GM18873 (cell line): ENCODE data around the gene PTPN13.
"Not testable (repeated sequence)": the region's sequence is repeated elsewhere in the genome, so short reads cannot be mapped to it uniquely, and the experiment has no call there.

Source experiments
- ATAC-seq: cut with Tn5 transposase; IDR thresholded peaks from one replicate; pipeline ENCODE4 v1.9.1; 2021; ENCODE audit warnings: mild to moderate bottlenecking, moderate library complexity, moderate number of reproducible peaks; ENCODE audit not compliant: unreplicated experiment, low FRiP score

The PTPN13 gene

DNA sequence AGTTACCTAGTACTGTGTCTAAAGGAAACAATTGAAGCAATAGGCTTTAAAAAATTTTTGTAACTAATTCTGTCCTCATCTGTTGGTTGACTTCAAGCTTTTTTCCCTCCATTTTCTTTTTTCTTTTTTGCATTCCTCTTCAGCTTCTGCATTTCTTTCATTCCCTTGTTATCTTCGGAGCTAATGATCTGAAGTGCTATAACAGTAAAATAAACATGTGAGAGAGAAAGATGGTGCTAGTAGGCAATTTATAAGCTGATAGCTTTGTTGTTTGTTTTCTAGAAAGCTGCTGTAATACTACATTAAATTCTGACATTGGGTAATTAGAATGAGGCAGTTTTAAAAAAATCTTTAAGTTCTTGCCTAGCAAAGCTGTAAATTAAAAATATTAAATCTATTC is 37.1 kb downstream of the PTPN13 start:
- ATAC-seq: no peak

DNA sequence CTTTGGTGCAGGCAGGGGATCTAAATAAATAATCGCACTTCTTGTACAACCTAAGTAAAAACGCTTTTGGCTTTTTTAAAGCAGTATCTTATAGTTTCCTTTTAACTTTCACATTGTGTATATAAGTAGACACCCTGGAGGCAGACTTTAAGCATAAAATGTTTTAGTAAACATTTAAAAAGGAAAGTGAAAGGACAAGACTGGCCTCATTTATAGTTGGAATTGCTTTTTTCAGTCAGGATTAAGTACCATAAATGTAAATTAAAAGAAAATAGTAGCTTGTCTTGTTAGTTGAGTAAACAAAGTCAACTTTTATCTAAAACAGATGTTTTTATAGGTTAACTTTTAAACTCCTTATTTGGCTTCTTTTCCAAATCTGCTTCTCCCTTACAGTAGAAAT is 39.7 kb downstream of the PTPN13 start:
- ATAC-seq: no peak

DNA sequence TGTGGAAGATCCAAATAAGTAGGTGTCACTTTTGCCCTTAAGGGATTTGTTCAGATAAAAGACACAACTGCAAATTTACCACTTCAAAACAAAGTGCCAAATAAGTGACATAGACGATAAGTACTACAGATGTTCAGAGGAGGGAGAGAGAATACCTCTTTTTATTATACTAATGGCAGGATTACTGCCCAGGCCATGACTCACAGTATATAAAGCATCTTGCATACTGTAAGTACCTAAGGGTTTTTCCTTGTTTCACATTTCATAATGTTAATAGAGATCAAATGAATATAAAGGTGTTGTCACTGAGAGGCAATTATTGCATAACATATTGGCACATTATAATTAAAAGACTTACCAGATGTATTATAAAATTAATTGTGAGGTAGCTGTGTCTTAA is 46.4 kb downstream of the PTPN13 start:
- no peak for ATAC-seq

DNA sequence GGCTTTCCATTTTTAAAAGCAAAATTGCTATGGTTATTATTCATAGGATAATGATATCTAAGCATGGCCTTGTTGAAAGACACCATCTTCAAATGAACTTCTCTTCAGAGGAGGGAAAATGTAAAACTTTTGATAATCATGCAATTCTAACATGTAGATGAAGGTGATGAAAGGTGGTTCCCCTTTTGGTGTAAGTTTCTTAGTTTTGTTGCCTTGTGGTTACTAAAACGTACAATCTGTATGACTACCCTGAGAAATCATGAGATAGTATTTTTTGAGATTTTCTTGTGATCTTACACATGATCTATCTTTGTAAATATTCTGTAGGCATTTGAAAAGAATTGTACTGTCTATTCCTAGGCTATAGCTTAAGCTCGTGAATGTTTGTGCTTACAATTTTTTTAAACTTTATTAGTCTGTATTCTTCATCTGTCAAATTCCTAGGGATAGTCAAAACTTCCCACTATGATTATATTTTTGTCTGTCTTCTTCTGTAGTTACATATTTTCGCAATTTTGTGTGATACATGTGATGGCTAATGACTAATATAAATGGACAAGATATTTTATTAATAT is 47.5 kb downstream of the PTPN13 start:
- ATAC-seq: no peak

DNA sequence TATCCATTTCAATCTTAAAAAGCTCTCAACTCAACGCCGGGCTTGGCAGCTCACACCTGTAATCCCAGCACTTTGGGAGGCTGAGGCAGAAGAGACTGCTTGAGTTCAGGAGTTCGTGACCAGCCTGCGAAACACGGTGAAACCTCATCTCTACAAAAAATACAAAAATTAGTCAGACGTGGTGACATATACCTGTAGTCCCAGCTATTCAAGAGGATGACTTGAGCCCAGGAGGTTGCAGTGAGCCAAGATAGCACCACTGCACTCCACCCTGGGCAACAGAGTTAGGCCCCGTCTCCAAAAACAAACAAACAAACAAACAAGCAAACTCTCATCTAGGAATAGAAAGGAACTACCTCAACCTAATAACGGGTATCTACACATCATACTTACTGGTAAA is 50.8 kb downstream of the PTPN13 start:
- no peak for ATAC-seq

DNA sequence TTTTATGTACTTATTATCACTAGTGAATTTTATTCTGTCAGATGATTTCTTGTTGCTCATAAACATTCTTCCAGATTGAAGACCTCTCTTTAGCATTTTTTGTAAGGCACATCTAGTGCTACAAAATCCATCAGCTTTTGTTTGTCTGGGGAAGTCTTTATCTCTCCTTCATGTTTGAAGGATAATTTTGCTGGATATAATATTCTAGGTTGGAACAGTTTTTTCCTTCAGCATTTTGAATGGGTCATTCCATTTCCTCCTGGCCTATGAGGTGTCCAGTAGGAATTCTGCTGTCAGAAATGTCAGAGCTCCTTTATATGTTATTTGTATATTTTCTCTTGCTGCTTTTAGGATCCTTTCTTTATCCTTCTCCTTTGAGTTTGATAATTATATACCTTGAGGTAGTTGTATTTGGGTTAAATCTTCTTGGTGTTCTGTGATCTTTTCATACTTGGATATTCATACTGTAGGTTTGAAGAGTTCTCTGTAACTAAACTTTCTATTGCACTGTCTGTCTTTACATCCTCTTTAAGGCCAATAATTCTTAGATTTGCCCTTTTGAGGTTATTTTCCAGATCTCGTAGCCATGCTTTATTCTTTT is 58.3 kb downstream of the PTPN13 start:
- no peak for ATAC-seq

DNA sequence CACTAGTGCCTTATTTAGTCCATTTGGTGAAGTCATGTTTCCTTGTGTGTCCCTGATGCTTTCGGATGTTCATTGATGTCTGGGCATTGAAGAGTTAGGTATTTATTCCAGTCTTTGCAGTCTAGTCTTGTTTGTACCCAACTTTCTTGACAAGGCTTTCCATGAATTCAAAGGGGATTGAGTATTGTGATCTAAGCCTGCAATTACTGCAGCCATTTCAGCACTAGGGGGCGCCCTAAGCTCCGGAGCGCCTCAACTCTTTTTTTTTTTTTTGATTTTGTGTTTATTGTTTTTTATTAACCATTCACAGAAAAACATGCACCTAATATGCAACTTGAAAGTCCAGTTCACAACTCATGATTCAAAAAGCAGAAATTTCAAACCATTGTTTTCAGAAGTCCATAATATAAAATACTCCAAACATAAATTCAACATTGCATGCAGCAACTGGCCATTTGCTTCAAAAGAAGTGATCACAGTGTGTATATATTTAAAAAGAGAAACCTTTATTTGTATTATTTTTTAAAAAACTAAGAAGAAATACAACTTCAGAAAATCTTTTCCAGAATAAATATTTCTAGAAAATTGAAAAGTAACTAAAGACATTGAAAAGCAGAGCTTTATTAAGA is 59.2 kb downstream of the PTPN13 start:
- no peak for ATAC-seq

DNA sequence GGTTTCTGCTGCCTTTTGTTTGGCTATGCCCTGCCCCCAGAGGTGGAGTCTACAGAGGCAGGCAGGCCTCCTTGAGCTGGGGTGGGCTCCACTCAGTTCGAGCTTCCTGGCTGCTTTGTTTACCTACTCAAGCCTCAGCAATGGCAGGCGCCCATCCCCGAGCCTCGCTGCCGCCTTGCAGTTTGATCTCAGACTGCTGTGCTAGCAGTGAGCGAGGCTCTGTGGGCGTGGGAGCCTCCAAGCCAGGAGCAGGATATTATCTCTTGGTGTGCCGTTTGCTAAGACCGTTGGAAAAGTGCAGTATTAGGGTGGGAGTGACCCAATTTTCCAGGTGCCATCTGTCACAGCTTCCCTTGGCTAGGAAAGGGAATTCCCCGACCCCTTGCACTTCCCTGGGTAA is 62.7 kb downstream of the PTPN13 start:
- not testable (repeated sequence) for ATAC-seq

DNA sequence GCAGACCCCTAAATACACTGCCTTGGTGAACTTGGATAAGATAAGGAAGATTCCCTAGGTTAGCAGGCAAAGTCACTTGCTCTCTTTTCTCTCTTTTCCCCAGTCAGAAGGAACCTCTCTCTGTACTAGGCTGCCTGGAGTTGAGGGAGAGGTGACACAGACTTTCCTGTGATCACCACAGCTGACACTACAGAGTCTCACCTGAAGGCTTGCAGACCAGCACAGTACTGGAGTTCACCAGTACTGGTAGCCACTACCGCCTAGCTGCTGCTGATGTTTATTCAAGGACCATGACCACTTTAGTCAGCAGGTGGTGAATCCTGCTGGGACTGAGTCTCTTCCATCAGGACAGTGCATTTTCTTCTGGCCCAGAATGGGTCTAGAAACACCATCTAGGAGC is 63.3 kb downstream of the PTPN13 start:
- ATAC-seq: no peak

DNA sequence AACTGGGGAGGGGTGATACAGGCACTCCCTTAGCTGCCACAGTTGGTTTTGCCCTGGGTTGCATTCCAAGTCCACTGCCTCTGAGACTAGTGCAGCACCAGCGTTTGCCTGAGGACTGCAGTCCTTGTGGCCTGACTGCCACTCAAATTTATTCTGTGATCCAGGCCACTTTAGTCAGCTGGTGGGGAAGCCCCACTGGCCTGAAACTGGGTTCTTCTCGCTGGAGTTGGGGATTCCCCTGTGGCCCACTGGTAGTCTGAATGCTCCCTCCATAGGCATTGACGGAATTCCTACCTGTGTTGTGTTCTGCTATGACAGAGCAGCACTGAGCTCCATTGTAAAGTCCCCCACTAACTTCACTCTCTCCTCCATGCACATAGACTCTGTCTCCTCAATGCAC is 63.8 kb downstream of the PTPN13 start:
- ATAC-seq: no peak

DNA sequence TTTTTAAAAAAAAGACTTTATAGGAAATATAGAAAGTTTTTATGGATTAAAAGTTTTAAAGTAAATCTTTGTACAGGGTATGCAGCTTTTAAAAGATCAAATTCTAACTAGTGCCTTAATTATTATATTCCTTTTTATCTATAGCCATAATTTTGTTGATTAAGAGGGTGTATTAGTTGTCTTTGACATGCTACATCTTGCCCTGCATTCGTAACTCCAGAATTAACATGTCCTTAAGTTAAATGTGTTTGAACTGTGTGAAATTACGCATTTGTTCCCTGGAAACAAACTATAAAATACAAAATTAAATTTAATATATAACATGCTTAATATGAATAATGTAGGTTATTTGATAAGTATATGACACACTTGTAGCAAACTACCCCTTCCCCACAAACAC is 66.3 kb downstream of the PTPN13 start:
- ATAC-seq: no peak

DNA sequence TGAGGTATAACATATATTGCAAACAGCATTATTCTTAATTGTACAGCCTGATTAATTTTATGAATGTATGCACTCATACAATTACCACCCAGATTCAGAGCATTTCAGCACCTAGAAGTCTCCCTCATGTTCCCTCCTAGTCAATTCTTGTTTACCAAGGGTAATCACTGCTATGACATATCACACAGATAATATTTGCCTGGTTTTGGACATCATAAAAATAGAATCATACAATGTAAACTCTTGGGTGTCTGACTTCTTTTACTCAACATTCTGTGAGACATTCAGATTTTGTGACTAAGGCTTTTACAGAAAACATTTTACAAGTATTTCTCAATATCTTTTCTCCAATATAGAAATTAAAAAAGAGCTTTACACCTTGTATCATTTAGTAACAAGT is 66.9 kb downstream of the PTPN13 start:
- ATAC-seq: no peak

DNA sequence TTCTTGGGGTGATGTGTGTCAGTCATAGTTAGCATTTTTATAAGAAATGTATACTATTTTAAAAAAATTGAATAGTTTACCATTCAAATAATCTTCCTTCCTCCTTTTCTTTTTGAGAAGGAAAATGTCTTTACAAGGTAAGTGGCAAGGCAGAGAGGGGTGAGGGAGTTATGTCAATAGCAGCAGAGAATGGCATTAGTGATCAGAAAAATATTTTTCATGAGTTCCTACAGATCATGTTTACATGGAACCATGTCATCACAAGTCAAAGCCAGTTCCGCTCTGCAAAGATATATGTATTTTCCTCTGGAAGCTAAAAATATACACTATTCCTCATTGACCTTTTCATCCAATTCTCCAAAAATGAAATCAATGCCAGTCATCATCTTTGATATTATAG is 67.3 kb downstream of the PTPN13 start:
- ATAC-seq: no peak

DNA sequence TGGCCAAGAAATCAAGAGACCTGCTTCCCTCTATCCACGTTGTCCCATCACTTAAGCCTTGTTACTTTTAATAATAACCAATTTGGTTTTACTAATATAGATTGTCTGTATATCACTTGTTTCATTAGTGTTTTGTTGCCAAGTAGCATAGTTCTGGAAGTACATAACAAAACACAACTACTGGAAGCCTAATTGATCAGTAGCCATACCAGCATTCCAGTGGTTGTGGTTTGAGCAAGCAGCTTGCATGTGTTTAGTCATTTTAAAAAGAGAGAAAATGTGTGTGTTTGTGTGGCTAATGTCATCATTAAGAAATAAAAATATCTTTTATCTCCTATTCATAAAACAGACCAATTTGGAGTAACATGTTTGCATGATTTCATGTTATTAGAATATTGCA is 70.8 kb downstream of the PTPN13 start:
- no peak for ATAC-seq

DNA sequence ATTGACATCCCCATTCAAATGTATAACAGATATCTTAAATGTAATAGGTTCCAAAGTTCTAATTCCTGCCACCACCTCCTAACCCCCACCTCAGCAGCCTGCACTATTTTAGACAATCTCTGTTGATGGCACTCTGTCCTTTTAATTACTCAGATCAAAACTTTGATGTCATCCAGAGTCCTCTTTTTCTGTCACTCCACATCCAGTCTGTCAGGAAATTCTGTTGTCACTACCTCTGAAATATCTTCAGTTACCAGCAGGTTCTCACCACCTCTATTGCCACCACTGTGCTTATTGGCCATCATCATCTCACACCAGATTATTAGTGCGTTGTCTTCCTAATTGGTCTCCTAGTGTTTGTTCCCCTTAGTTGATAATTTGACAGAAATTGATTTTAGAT is 76.2 kb downstream of the PTPN13 start:
- ATAC-seq: no peak

DNA sequence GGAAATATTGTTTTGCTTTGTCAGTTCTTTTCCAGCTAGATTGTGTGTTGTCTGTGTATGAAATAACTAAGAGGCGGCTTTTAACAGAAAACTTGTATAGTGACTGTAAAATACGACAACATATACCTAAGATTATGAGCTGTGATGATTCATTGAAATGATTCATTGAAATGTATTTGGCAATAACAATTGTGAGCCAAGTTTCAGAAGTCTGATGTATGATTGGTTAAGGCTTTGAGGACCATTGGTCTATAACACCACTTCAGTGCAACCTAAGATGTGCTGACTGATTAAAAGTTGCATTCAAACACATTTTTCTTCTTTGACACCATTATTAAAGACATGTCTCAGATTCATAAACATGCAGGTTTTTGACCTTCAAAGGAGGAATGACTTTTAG is 76.6 kb downstream of the PTPN13 start:
- no peak for ATAC-seq

DNA sequence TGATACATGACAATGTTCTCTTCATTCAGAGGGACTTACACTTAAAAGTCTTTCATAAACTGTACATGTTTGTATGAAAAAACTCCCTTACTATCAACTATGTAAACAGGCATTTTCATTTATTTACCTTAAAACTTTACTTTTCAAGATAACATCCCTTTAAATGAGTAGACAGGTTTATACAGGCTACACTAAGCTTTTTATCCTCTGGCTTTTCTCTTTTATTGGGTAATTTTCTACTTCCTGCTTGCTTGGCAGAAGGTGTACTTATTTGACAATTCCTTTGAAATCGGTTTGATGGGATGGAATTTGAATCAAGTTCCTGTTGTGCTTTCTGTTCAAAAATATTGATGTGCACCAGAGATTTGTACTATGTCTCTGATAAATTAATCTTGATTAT is 81.4 kb downstream of the PTPN13 start:
- no peak for ATAC-seq

DNA sequence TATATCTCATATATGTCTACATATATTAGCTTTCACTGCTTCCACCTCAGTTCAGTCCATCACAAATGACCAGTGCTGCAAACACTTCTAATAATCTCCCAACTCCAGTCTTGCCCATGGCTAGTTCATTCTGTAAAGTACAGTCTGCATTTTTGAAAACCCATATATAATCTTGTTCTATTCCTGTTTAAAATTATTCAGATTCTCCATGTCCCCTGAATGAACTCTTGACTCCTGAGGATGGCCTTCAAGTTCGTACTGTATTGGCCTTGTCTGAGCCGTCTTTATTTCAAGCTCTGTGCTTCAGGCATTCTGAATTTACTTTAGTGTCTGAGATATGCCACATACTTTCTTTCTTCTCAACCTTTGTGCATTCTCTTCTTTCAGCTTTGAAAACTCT is 84.7 kb downstream of the PTPN13 start:
- no peak for ATAC-seq

DNA sequence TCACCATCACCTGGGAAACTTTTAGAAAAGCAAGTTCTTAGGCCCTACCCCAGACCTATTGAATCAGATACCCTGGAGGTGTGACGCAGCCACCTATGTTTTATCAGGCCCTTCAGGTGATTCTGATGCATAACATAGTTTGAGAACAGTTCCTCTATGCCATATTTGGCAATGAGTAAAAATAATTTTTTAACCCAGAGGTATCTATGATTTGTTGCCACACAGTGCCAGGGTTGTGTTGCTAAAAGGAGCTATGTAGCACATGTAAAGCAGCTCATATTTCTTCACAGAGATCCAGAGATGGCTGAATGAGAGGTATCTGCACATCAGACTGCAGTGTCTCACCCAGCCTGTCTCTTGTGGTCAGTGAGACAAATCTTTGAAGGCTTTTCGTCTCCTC is 85.3 kb downstream of the PTPN13 start:
- ATAC-seq: no peak

DNA sequence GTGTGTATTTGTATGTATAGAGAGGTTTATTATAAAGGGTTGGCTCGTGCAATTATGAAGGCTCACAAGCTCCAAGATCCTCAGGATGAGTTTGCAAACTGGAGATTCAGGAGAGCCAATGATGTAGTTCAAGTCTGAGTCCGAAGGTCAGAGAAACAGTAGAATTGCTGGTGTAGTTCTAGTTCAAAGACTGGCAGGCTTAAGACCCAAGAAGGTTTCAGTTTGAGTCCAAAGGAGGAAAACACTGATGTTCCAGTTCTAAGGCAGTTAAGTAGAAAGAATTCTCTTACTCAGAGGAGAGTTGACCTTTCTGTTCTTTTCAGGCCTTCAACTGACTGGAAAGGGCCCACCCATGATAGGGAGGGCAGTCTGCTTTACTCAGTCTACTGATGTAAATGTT is 89.1 kb downstream of the PTPN13 start:
- ATAC-seq: no peak

DNA sequence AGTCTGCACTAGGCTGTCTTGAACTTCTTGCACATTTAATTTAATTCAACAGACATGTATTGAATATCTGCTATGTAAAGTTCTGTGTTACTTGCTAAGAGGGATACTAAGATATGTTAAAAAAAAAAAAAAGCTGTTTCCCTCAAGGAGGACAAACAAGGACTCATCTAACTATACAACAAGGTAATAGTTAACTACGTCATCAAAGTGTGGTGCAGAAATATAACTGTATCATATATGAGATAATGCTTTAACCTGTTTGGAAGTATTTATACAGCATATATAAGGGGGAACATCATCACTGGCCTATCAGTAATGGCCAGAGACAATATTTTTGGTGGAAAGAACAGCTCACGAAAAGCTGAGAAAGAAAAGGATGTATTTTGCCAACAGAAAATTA is 89.9 kb downstream of the PTPN13 start:
- ATAC-seq: no peak

DNA sequence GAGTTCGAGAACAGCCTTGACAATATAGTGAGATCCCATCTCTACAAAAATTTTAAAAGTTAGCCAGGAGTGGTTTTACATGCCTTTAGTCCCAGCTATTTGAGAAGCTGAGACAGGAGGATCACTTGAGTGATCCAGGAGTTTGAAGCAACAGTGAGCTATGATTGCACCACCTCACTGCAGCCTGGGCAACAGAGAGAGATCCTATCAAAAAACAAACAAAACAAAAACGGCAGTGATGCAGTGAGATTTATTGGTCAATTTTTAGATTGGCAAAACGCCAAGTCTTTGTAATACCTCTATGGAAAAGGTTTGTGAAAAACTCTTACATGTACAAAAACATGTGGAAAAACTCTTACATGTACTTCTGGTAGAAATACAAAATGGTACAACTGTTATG is 91.3 kb downstream of the PTPN13 start:
- no peak for ATAC-seq
